ENCODE data around the gene CD248. TPM values are rescaled to one million over a fixed set of nuclear protein-coding genes. Genes with fewer than 3 reads are reported as not detected.

Gene CD248
- total and polyA plus RNA-seq, 2 donors (not counting 1 experiment from before 2014, with no cell fraction given): 0.40 to 0.96 TPM

DNA sequence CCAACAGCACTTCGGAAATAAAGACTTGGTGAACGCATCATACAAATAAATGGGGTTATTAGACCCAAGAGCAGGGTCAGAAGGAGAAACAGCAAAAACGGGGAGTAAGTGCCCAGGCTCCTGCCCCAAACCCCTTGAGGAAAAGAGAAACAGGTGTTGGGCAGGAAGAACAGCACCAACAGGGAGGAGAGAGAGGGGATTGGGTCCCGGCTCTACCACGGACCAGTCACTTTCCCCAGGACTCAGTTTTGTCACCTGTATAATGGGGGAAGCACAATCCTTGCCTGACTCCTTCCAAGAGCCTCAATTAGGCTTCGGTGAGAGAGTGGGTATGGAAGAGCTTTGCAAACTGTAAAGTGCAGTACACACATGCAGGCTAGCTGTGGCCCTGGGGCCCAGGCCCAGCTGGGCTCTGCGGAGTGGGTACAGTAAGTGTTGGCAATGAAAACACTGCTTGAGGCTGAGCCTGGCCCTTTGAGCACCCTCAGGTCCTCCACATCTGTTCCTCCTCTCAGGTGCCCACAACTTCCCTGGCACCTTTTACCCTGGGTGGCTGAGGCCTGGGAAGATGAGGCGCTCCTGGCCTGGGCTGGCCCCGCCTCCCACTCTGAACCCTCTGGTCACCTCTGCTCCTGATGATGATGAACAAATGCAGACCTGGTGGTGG lies 45.8 kb upstream of the CD248 start:
- ATAC-seq (ENCODE audit: low read depth) (no peak), DNase-seq (no peak)
- Histone ChIP-seq H3K9ac (ENCODE audit: low read length) (no peak overlapping the region), H3K9me3 (ENCODE audit: control extremely low read depth in 1 of 3, control insufficient read depth in 2 of 3, insufficient read depth in 1 of 3, low read length in 2 of 3) (no peaks in the 10 kb centered on the region), H4K20me1 (ENCODE audit: control insufficient read depth, insufficient read depth, low read length, poor library complexity, severe bottlenecking) (no peaks in the 10 kb centered on the region), H3K79me2 (ENCODE audit: control insufficient read depth, insufficient read depth, low read length) (no peaks in the 10 kb centered on the region), H3K27ac (ENCODE audit: low read length in 2 of 2) (no peak overlapping the region), H3K36me3 (replicated peaks in 1 of 2; ENCODE audit: control extremely low read depth in 1 of 2, control insufficient read depth in 1 of 2, extremely low read depth in 1 of 2, insufficient read depth in 2 of 2, low read length in 1 of 2) (no peaks in the 10 kb centered on the region), H3K27me3 (replicated peaks in 1 of 4; ENCODE audit: control extremely low read depth in 1 of 4, control insufficient read depth in 3 of 4, insufficient read depth in 4 of 4, low read length in 3 of 4) (no peaks in the 10 kb centered on the region), H2AFZ (ENCODE audit: insufficient read depth, low read depth, low read length, poor library complexity, severe bottlenecking) (no peak overlapping the region), H3K4me3 (ENCODE audit: control extremely low read depth in 1 of 5, extremely low read depth in 1 of 5, insufficient read depth in 1 of 5, low read depth in 2 of 5, low read length in 4 of 5) (no peak overlapping the region), H3K4me2 (replicated peaks; ENCODE audit: low read depth, low read length, poor library complexity, severe bottlenecking) (no peak overlapping the region), H3K4me1 (ENCODE audit: control insufficient read depth in 2 of 2, insufficient read depth in 2 of 2, low read length in 2 of 2) (no peaks in the 10 kb centered on the region)
- Mint-ChIP-seq H3K9me3 (ENCODE audit: insufficient read depth) (no peaks in the 10 kb centered on the region), H3K4me3 (no peak overlapping the region), H3K27ac (no peak overlapping the region), H3K4me1 (no peaks in the 10 kb centered on the region), H3K27me3 (no peaks in the 10 kb centered on the region)
- intact Hi-C loops (cut with micrococcal nuclease): no loop called here
- ChIA-PET POLR2A (no interaction called here), CTCF (interaction anchor here (0.6 to 3.9 kb wide), 7 partner anchors 18 to 178 kb away, joined by 3 to 25 read pairs (median 6); partner anchors contain the start of gene BRMS1)
- no peak for TF ChIP-seq EZH2 (IDR thresholded peaks at IDR 0.05; ENCODE audit: borderline replicate concordance, insufficient read depth, low read depth, low read length, poor library complexity, severe bottlenecking)
- 91% methylated on average over 9 of the region's 9 CpGs for WGBS (ENCODE audit: insufficient coverage)

DNA sequence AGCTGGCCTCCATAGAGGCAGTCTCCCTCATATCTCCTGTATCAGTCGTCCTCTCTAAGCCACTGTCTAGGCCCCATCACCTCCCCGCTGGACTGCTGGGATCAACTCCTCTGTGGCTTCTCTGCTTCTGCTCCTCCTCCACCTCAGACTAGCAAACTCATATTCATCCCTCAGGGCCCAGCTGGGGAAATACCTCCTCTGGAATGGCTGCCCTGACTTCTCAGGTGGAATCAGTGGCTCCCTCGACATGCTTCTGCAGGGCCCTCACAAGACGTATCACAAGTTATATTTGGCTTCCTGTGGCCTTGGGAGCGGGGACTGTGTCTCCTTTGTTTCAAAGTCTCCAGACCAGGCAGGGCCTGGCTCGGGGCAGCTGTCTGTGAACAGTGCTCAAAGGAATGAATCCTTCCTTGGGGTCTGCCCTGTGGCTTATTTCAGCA lies 44.7 kb upstream of the CD248 start:
- Histone ChIP-seq H3K9me3 (ENCODE audit: control extremely low read depth in 1 of 3, control insufficient read depth in 2 of 3, insufficient read depth in 1 of 3, low read length in 2 of 3) (no peaks in the 10 kb centered on the region), H3K79me2 (ENCODE audit: control insufficient read depth, insufficient read depth, low read length) (no peaks in the 10 kb centered on the region), H3K27ac (ENCODE audit: low read length in 2 of 2) (no peak overlapping the region), H3K4me3 (ENCODE audit: control extremely low read depth in 1 of 5, extremely low read depth in 1 of 5, insufficient read depth in 1 of 5, low read depth in 2 of 5, low read length in 4 of 5) (no peak overlapping the region), H3K4me2 (replicated peaks; ENCODE audit: low read depth, low read length, poor library complexity, severe bottlenecking) (no peak overlapping the region), H3K36me3 (replicated peaks in 1 of 2; ENCODE audit: control extremely low read depth in 1 of 2, control insufficient read depth in 1 of 2, extremely low read depth in 1 of 2, insufficient read depth in 2 of 2, low read length in 1 of 2) (no peaks in the 10 kb centered on the region), H3K27me3 (replicated peaks in 1 of 4; ENCODE audit: control extremely low read depth in 1 of 4, control insufficient read depth in 3 of 4, insufficient read depth in 4 of 4, low read length in 3 of 4) (no peaks in the 10 kb centered on the region), H3K4me1 (ENCODE audit: control insufficient read depth in 2 of 2, insufficient read depth in 2 of 2, low read length in 2 of 2) (no peaks in the 10 kb centered on the region), H2AFZ (ENCODE audit: insufficient read depth, low read depth, low read length, poor library complexity, severe bottlenecking) (no peak overlapping the region), H3K9ac (ENCODE audit: low read length) (no peak overlapping the region), H4K20me1 (ENCODE audit: control insufficient read depth, insufficient read depth, low read length, poor library complexity, severe bottlenecking) (no peaks in the 10 kb centered on the region)
- H3K27me3 Mint-ChIP-seq: no peaks in the 10 kb centered on the region
- H3K4me1 Mint-ChIP-seq: no peaks in the 10 kb centered on the region
- ATAC-seq (ENCODE audit: low read depth) (no peak), DNase-seq (no peak)
- TF ChIP-seq EZH2 (IDR thresholded peaks at IDR 0.05; ENCODE audit: borderline replicate concordance, insufficient read depth, low read depth, low read length, poor library complexity, severe bottlenecking) (no peak), CTCF (IDR thresholded peaks at IDR 0.05) (no peak)
- 91% methylated on average over 6 of the region's 6 CpGs for WGBS (ENCODE audit: insufficient coverage)
- intact Hi-C loops (cut with micrococcal nuclease): no loop called here
- no peak overlapping the region for H3K4me3 Mint-ChIP-seq
- ChIA-PET POLR2A (no interaction called here), CTCF (interaction anchor here (0.5 to 1.4 kb wide), 3 partner anchors 18 to 28 kb away, joined by 3 read pairs; no protein-coding TSS in a partner anchor)
- no peaks in the 10 kb centered on the region for H3K9me3 Mint-ChIP-seq (ENCODE audit: insufficient read depth)
- H3K27ac Mint-ChIP-seq: no peak overlapping the region
